HG02973 (cell line): Measurements from ENCODE around the gene KLHDC8A.
A peak's percentile ranks its signal among the peaks of the same experiment; 100 is the strongest.
"Not testable (repeated sequence)": the region's sequence is repeated elsewhere in the genome, so short reads cannot be mapped to it uniquely, and the experiment has no call there.

Experiments used
- ATAC-seq: cut with Tn5 transposase; IDR thresholded peaks from one replicate; pipeline ENCODE4 v1.9.1; 2021; ENCODE audit warnings: moderate library complexity; ENCODE audit not compliant: unreplicated experiment

KLHDC8A gene

GRCh38 chr1:205298191-205298994, 58.3 kb downstream of the KLHDC8A start:
- no peak for ATAC-seq

- not testable (repeated sequence) for ATAC-seq
Observed at GRCh38 chr1:205297546-205298177, 59.1 kb downstream of the KLHDC8A start.

GRCh38 chr1:205296154-205296553, 60.6 kb downstream of the KLHDC8A start:
- no peak for ATAC-seq

- ATAC-seq = no peak
Observed at GRCh38 chr1:205294934-205295333, 61.8 kb downstream of the KLHDC8A start.

- ATAC-seq = no peak
Observed at GRCh38 chr1:205294175-205294917, 62.4 kb downstream of the KLHDC8A start.

- ATAC-seq = no peak
Observed at GRCh38 chr1:205293350-205294074, 63.2 kb downstream of the KLHDC8A start.

GRCh38 chr1:205291596-205291995, 65.1 kb downstream of the KLHDC8A start:
- no peak for ATAC-seq

GRCh38 chr1:205287767-205288559, 68.8 kb downstream of the KLHDC8A start:
- peak; percentile 80 for ATAC-seq

GRCh38 chr1:205287076-205287475, 69.6 kb downstream of the KLHDC8A start:
- ATAC-seq = no peak

- ATAC-seq = peak; percentile 27
Observed at GRCh38 chr1:205286335-205286950, 70.3 kb downstream of the KLHDC8A start.
